Neural cell (in vitro differentiated cells): Measurements from ENCODE around the gene CLIP4.

ENCODE experiments used
- TAF1 ChIP-seq: IDR thresholded peaks from 2 replicates; pipeline ENCODE4 v1.6.1; 2012; ENCODE audit warnings: low read depth
- TF ChIP-seq, protein P1 (sequence below): fragments of 450-650 bp; IDR thresholded peaks from 2 replicates; pipeline ENCODE4 v1.5.1; 2014; ENCODE audit warnings: antibody characterized with exemption, mild to moderate bottlenecking, moderate library complexity; ENCODE audit not compliant: poor library complexity, severe bottlenecking

DNA sequence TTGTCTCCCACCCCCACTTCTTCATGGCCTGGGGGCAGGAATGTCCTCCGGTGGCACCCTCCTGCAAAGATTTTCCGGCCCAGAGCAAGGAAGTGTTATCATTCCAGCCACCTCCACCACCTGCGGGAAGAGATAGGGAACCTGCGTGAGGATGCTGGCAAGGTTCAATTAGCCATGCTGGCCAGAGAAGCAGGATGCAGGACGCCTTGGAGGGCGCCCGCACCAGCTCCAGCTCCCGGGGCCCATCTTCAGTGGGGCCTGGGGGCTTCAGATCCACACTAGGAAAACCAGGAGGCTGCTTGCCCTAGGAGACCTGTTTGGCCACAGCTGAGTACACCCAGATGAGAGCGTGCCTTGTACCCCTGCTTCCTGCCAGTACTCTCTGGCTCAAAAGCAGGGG lies 113.7 kb downstream of the CLIP4 start:
- TF ChIP-seq, protein P1, sequence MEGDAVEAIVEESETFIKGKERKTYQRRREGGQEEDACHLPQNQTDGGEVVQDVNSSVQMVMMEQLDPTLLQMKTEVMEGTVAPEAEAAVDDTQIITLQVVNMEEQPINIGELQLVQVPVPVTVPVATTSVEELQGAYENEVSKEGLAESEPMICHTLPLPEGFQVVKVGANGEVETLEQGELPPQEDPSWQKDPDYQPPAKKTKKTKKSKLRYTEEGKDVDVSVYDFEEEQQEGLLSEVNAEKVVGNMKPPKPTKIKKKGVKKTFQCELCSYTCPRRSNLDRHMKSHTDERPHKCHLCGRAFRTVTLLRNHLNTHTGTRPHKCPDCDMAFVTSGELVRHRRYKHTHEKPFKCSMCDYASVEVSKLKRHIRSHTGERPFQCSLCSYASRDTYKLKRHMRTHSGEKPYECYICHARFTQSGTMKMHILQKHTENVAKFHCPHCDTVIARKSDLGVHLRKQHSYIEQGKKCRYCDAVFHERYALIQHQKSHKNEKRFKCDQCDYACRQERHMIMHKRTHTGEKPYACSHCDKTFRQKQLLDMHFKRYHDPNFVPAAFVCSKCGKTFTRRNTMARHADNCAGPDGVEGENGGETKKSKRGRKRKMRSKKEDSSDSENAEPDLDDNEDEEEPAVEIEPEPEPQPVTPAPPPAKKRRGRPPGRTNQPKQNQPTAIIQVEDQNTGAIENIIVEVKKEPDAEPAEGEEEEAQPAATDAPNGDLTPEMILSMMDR = no peak
- TF ChIP-seq TAF1 = no peak
